SK-N-SH treated with all-trans-retinoic acid at 6 μM for 48 hours (cell line): ENCODE results near the gene DTX4.

Source experiments
- ATAC-seq: fragments of 200-7000 bp; cut with Tn5 transposase; 3 replicates; pipeline ENCODE4 v1.9.1; 2020; ENCODE audit warnings: mild to moderate bottlenecking, moderate library complexity
- ARNTL ChIP-seq: fragments of 450-650 bp; formaldehyde crosslinking; IDR thresholded peaks from 2 replicates; pipeline ENCODE4 v1.5.0; 2020; ENCODE audit warnings: low read depth, mild to moderate bottlenecking, moderate library complexity, borderline replicate concordance
- BACH2 ChIP-seq: fragments of 250-450 bp; sonication (Bioruptor Pico); IDR thresholded peaks from 2 replicates; pipeline ENCODE4 v1.9.0; 2021; ENCODE audit warnings: mild to moderate bottlenecking, borderline replicate concordance
- CSDC2 ChIP-seq: fragments of 250-450 bp; sonication (Bioruptor Pico); IDR thresholded peaks from 2 replicates; pipeline ENCODE4 v1.5.0; 2020; ENCODE audit warnings: mild to moderate bottlenecking, moderate library complexity
- CSRNP3 ChIP-seq: fragments of 250-450 bp; sonication (Bioruptor Pico); IDR thresholded peaks from 2 replicates; pipeline ENCODE4 v1.5.1; 2021; ENCODE audit warnings: mild to moderate bottlenecking, moderate library complexity
- ESRRG ChIP-seq: fragments of 250-450 bp; sonication (Bioruptor Pico); IDR thresholded peaks from 2 replicates; pipeline ENCODE4 v1.6.1; 2021; ENCODE audit warnings: mild to moderate bottlenecking
- GLIS3 ChIP-seq: fragments of 250-450 bp; sonication (Bioruptor Pico); IDR thresholded peaks from 2 replicates; pipeline ENCODE4 v1.5.0; 2020; ENCODE audit warnings: mild to moderate bottlenecking, moderate library complexity
- OSR1 ChIP-seq: fragments of 250-450 bp; sonication (Bioruptor Pico); IDR thresholded peaks from 2 replicates; pipeline ENCODE4 v1.8.0; 2022; ENCODE audit warnings: moderate library complexity, mild to moderate bottlenecking, inconsistent platforms
- PATZ1 ChIP-seq: fragments of 250-450 bp; sonication (Bioruptor Pico); IDR thresholded peaks from 2 replicates; pipeline ENCODE4 v1.8.0; 2020; ENCODE audit warnings: mild to moderate bottlenecking, moderate library complexity, borderline replicate concordance
- POU6F1 ChIP-seq: fragments of 250-450 bp; sonication (Bioruptor Pico); IDR thresholded peaks from 2 replicates; pipeline ENCODE4 v1.8.0; 2021; ENCODE audit warnings: low read depth, mild to moderate bottlenecking, moderate library complexity, borderline replicate concordance
- RARB ChIP-seq: fragments of 250-450 bp; sonication (Bioruptor Pico); IDR thresholded peaks from 2 replicates; pipeline ENCODE4 v1.8.0; 2021; ENCODE audit warnings: mild to moderate bottlenecking, moderate library complexity
- SNAI2 ChIP-seq: fragments of 250-450 bp; sonication (Bioruptor Pico); IDR thresholded peaks from 2 replicates; pipeline ENCODE4 v1.5.0; 2020; ENCODE audit warnings: mild to moderate bottlenecking, moderate library complexity
- TCF4 ChIP-seq: fragments of 250-450 bp; sonication (Bioruptor Pico); IDR thresholded peaks from 2 replicates; pipeline ENCODE4 v1.8.0; 2021; ENCODE audit warnings: mild to moderate bottlenecking, moderate library complexity, borderline replicate concordance
- TSHZ2 ChIP-seq: fragments of 250-450 bp; sonication (Bioruptor Pico); IDR thresholded peaks from 2 replicates; pipeline ENCODE4 v1.5.0; 2020; ENCODE audit warnings: mild to moderate bottlenecking, moderate library complexity
- ZC3H10 ChIP-seq: fragments of 250-450 bp; sonication (Bioruptor Pico); IDR thresholded peaks from 2 replicates; pipeline ENCODE4 v1.5.1; 2021; ENCODE audit warnings: mild to moderate bottlenecking, moderate library complexity
- ZFP3 ChIP-seq: fragments of 250-450 bp; sonication (Bioruptor Pico); IDR thresholded peaks from 2 replicates; pipeline ENCODE4 v1.5.0; 2020; ENCODE audit warnings: mild to moderate bottlenecking, moderate library complexity
- ZNF565 ChIP-seq: fragments of 450-650 bp; formaldehyde crosslinking; conservative IDR thresholded peaks from 2 replicates; pipeline ENCODE4 v1.5.0; 2020; ENCODE audit warnings: low read depth, mild to moderate bottlenecking, moderate library complexity
- ZNF8 ChIP-seq: fragments of 450-650 bp; formaldehyde crosslinking; IDR thresholded peaks from 2 replicates; pipeline ENCODE4 v1.5.0; 2020; ENCODE audit warnings: mild to moderate bottlenecking, moderate library complexity

DTX4 gene

GRCh38 chr11:59222464-59223060 lies 50.6 kb downstream of the DTX4 start (continued):
- TF ChIP-seq TCF4 (CRISPR knock-in tag) (no peak), ARNTL (CRISPR knock-in tag) (no peak), GLIS3 (no peak), RARB (CRISPR knock-in tag) (no peak), OSR1 (CRISPR knock-in tag) (no peak), CSDC2 (CRISPR knock-in tag) (no peak), POU6F1 (CRISPR knock-in tag) (no peak)

- ATAC-seq: no peak
- no peak for TF ChIP-seq ZFP3 (CRISPR knock-in tag)
- TF ChIP-seq CSRNP3 (CRISPR knock-in tag): no peak
- no peak for TF ChIP-seq OSR1 (CRISPR knock-in tag)
- TF ChIP-seq TSHZ2 (CRISPR knock-in tag): no peak
- no peak for TF ChIP-seq SNAI2 (CRISPR knock-in tag)
- TF ChIP-seq CSDC2 (CRISPR knock-in tag): no peak
- no peak for TF ChIP-seq BACH2 (CRISPR knock-in tag)
These were observed 51.2 kb downstream of the DTX4 start for GRCh38 chr11:59223177-59223576.

- ATAC-seq: no peak
- TF ChIP-seq ZNF8 (CRISPR knock-in tag) (no peak), BACH2 (CRISPR knock-in tag) (no peak), SNAI2 (CRISPR knock-in tag) (no peak), RARB (CRISPR knock-in tag) (no peak), ESRRG (CRISPR knock-in tag) (no peak), ZC3H10 (CRISPR knock-in tag) (no peak), TSHZ2 (CRISPR knock-in tag) (no peak), PATZ1 (CRISPR knock-in tag) (no peak), ZFP3 (CRISPR knock-in tag) (no peak), ZNF565 (CRISPR knock-in tag) (no peak), ARNTL (CRISPR knock-in tag) (no peak)
These were observed 51.7 kb downstream of the DTX4 start for GRCh38 chr11:59223611-59224010.
